GM21737 (cell line): Measurements from ENCODE around the gene BBS9.
"Not testable (repeated sequence)": the region's sequence is repeated elsewhere in the genome, so short reads cannot be mapped to it uniquely, and the experiment has no call there.

ENCODE experiments used
- ATAC-seq: cut with Tn5 transposase; IDR thresholded peaks from one replicate; pipeline ENCODE4 v1.9.1; 2021; ENCODE audit warnings: mild to moderate bottlenecking, moderate library complexity; ENCODE audit not compliant: unreplicated experiment

Gene BBS9

GRCh38 chr7:33271839-33272371 is 142.5 kb downstream of the BBS9 start:
- ATAC-seq: not testable (repeated sequence)

GRCh38 chr7:33273356-33273755 is 144.0 kb downstream of the BBS9 start:
- no peak for ATAC-seq

GRCh38 chr7:33276325-33276724 is 147.0 kb downstream of the BBS9 start:
- no peak for ATAC-seq

- ATAC-seq: no peak
Measured at GRCh38 chr7:33276729-33277128, 147.4 kb downstream of the BBS9 start.

- no peak for ATAC-seq
Measured at GRCh38 chr7:33278095-33278494, 148.7 kb downstream of the BBS9 start.

- ATAC-seq: no peak
Measured at GRCh38 chr7:33286501-33286900, 157.1 kb downstream of the BBS9 start.

- no peak for ATAC-seq
Measured at GRCh38 chr7:33287738-33288137, 158.4 kb downstream of the BBS9 start.

GRCh38 chr7:33298848-33299247 is 169.5 kb downstream of the BBS9 start:
- no peak for ATAC-seq

- ATAC-seq: no peak
Measured at GRCh38 chr7:33299425-33299824, 170.1 kb downstream of the BBS9 start.

- no peak for ATAC-seq
Measured at GRCh38 chr7:33300131-33300530, 170.8 kb downstream of the BBS9 start.

GRCh38 chr7:33300742-33301141 is 171.4 kb downstream of the BBS9 start:
- no peak for ATAC-seq

- not testable (repeated sequence) for ATAC-seq
Measured at GRCh38 chr7:33303978-33304557, 174.7 kb downstream of the BBS9 start.

GRCh38 chr7:33307205-33307604 is 177.8 kb downstream of the BBS9 start:
- no peak for ATAC-seq

GRCh38 chr7:33310546-33310945 is 181.2 kb downstream of the BBS9 start:
- ATAC-seq: no peak

- no peak for ATAC-seq
Measured at GRCh38 chr7:33325754-33326484, 196.6 kb downstream of the BBS9 start.

GRCh38 chr7:33326485-33326848 is 197.1 kb downstream of the BBS9 start:
- no peak for ATAC-seq

- ATAC-seq: no peak
Measured at GRCh38 chr7:33327427-33327826, 198.1 kb downstream of the BBS9 start.

- ATAC-seq: no peak
Measured at GRCh38 chr7:33334349-33334748, 205.0 kb downstream of the BBS9 start.

GRCh38 chr7:33336820-33337219 is 207.5 kb downstream of the BBS9 start:
- no peak for ATAC-seq

- ATAC-seq: no peak
Measured at GRCh38 chr7:33339074-33339790, 209.9 kb downstream of the BBS9 start.

- ATAC-seq: no peak
Measured at GRCh38 chr7:33346055-33346454, 216.7 kb downstream of the BBS9 start.

- no peak for ATAC-seq
Measured at GRCh38 chr7:33350577-33350976, 221.2 kb downstream of the BBS9 start.
